Tracheal epithelial cell (primary cell): Measurements from ENCODE around the gene PITX3. TPM values are rescaled to one million over a fixed set of nuclear protein-coding genes. Genes with fewer than 3 reads are reported as not detected.

Experiments
- total RNA-seq: library from RNA; depleted of rRNA; stranded (reverse); fragments of >200 nt; gene quantifications from 2 replicates; pipeline ENCODE4 v1.2.1, GENCODE V29; 2014

Gene PITX3
- not detected in 2 replicates for total RNA-seq

DNA sequence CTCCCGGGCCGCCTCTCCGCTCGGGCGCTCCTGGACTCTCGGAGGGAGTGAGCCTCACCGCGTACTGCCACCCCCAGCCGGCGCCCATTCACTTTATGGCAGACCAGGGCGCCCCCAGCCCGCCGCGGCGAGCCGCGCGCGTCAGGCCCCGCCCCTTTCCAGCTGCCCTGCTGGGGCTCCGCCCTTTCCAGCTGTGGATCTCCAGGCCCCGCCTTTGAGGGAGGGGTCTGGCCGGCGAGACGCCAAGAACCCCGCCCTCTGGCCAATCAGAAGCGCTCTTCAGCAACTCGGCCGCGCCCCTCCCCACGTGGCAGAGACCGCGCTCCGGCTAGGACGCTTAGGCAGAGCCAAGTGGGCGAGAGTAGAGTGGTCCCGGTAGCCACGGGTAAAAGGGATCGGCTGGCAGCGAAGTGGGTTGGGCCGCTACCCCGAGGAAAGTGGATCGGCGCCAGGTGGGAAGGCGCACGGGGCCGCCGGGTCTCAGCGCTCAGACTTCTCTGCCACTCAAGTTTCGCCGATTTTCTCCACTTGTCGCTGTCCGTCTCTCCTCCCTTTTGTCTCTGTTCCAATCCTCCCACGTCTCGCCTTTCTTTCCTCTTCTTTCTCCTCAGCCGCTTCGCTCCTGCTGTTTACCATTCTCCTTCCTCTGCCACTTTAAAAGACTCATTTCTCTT lies at the start of gene PITX3:
Gene PITX3, minus strand, starts transcription at position 69 of the 674 bp plus-strand sequence. CDS start 9,432 bp downstream, outside the sequence.

DNA sequence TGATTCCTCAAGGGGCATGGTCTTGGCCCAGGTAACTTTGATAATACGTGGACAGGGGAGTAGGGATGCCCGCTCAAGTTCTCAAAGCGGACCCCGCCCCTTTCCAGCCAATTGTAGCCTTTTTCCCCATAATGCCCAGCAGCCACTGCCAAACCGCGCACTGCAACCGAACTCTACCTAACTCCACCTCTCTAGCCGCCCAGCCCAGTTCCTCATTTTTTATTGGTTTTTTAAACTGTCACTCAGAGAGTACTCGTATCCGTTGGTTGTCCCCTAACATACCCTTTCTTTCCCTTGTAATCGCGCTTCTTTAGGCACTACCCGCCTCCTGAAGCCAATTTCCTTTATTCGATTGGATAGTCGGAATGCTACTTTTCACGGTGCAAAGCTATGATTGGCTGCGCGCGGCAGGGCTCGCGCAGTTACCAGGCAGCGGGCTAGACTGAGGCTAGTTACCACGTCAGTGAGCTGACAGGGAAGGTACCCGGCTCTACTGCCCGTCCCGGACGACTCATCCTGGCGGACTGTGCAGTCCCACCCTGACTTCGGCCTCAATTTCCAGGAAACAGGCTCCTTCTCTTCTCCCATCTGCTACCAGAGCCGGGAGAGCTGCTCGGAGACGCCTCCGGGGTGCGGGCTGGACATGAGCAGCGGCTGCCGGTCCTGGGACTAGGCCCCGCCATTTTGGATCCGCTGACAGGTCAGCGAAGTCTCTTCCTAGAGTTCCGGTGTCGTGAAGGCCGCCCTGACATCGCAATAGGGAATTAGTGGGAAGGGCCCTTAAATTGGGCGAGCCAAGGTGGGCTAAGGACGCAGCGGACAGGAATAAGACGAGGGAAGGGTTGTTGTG lies 4.0 kb upstream of the PITX3 start, which contains the start of gene GBF1:
Gene GBF1, plus strand, starts transcription at position 451 of the 850 bp plus-strand sequence. CDS start 13,407 bp downstream, outside the sequence.

DNA sequence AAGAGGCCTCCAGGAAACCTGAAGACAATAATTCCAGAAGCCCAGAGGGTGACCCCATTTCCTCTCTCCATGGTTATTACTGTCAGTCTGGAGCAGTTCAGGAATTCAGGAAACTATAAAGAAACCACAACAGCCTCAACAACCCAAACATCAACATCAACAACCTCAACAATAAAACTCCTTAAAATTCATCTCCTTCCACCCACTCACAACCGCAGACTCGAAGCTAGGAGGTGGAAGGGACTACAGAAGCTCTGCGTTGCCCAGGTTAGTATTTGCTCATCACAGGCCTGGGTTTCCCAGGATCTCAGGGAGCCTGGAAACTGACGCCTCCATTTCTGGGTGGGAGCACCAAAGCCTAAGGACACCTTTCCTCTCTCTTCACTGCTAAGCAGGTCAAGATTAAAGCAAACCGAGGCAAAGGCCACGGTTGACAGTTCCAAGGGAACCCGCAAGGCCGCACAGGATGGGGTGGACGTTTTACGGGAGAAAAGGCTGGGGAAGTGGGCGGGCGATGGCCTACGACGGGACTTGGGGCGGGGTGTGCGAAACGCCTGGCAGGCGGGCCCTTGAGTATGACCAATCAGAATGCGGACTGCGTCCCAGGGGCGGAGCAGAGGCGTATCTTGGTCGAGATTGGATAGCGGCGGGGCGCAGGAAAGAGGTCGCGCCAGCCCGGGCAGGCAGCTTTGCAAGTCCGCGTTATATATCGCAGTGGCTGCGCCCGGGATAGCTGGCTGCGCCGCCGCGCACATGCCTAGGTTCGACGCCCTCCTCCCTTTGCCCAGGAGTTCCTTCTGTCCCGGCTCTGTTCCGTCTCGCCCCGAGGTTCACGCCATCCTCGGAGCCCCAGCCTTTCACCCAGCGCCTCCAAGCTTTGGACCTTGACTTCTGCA lies 15.4 kb downstream of the PITX3 start, which contains the start of gene ELOVL3:
Gene ELOVL3, plus strand, starts transcription at position 654 of the 896 bp plus-strand sequence. CDS start 250 bp downstream, outside the sequence.

Other genes with a start within 250 kb of the PITX3 start
- 4.0 and 6.0 TPM in 2 replicates for gene ARMH3, start 185.3 kb downstream of the PITX3 start, total RNA-seq
- 51.8 and 62.2 TPM in 2 replicates for gene HPS6, start 176.2 kb downstream of the PITX3 start, total RNA-seq
- gene LDB1, start 121.1 kb downstream of the PITX3 start, total RNA-seq: 32.2 and 32.3 TPM in 2 replicates
- gene PPRC1, start 108.5 kb downstream of the PITX3 start, total RNA-seq: 12.3 and 18.5 TPM in 2 replicates
- 55.8 and 66.3 TPM in 2 replicates for gene NOLC1, start 89.1 kb downstream of the PITX3 start, total RNA-seq
- gene ELOVL3, start 15.2 kb downstream of the PITX3 start, total RNA-seq: not detected in 2 replicates
- gene GBF1, start 4.0 kb upstream of the PITX3 start, total RNA-seq: 13.2 and 14.0 TPM in 2 replicates
- 5.3 and 42.4 TPM in 2 replicates for gene NFKB2, start 154.2 kb upstream of the PITX3 start, total RNA-seq
- 0.43 and 4.6 TPM in 2 replicates for gene PSD, start 177.3 kb upstream of the PITX3 start, total RNA-seq
- 8.4 and 9.8 TPM in 2 replicates for gene FBXL15, start 179.3 kb upstream of the PITX3 start, total RNA-seq
- gene CUEDC2, start 191.1 kb upstream of the PITX3 start, total RNA-seq: 39.2 and 53.5 TPM in 2 replicates
- gene C10orf95, start 210.0 kb upstream of the PITX3 start, total RNA-seq: 3.1 and 5.1 TPM in 2 replicates